ENCODE data around the gene ZFYVE28.

Gene ZFYVE28

DNA sequence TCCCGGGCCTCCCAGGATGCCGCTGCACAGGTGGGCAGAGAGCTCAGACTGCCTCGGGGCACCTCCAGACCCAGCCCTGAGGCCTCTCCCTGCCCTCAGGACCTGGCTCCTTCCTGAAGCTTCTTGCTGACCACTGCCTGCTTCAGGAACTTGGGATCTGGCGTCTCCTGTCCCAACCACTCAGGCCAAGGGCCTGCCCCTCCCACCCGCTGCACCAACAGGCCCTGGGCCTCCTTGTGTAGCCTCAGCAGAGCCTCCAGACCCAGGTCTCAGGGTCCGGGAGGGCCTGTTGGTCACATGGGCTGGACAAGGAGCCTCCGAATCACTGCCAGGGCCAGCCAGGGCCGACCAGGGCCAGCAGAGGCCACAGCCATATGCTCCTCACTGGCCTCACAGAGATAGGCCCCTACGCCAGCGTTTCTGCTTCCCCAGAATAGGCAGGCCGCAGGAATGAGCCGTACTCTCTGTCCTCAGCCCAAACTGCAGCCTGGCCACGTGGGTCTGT lies 159.4 kb downstream of the ZFYVE28 start:
- TF ChIP-seq SIN3A (IDR thresholded peaks at IDR 0.05; ENCODE audit: borderline replicate concordance, insufficient read depth, low read length), result no peak
- TF ChIP-seq, protein P1, sequence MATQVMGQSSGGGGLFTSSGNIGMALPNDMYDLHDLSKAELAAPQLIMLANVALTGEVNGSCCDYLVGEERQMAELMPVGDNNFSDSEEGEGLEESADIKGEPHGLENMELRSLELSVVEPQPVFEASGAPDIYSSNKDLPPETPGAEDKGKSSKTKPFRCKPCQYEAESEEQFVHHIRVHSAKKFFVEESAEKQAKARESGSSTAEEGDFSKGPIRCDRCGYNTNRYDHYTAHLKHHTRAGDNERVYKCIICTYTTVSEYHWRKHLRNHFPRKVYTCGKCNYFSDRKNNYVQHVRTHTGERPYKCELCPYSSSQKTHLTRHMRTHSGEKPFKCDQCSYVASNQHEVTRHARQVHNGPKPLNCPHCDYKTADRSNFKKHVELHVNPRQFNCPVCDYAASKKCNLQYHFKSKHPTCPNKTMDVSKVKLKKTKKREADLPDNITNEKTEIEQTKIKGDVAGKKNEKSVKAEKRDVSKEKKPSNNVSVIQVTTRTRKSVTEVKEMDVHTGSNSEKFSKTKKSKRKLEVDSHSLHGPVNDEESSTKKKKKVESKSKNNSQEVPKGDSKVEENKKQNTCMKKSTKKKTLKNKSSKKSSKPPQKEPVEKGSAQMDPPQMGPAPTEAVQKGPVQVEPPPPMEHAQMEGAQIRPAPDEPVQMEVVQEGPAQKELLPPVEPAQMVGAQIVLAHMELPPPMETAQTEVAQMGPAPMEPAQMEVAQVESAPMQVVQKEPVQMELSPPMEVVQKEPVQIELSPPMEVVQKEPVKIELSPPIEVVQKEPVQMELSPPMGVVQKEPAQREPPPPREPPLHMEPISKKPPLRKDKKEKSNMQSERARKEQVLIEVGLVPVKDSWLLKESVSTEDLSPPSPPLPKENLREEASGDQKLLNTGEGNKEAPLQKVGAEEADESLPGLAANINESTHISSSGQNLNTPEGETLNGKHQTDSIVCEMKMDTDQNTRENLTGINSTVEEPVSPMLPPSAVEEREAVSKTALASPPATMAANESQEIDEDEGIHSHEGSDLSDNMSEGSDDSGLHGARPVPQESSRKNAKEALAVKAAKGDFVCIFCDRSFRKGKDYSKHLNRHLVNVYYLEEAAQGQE (IDR thresholded peaks at IDR 0.05; ENCODE audit: insufficient read depth in 1 of 2, low read depth in 2 of 2, low read length in 2 of 2), result no peak

GRCh38 chr4:2258091-2259035 lies 160.1 kb downstream of the ZFYVE28 start:
- no peak for TF ChIP-seq POLR2AphosphoS5 (IDR thresholded peaks at IDR 0.05; ENCODE audit: low read depth, low read length)
- no peak for TF ChIP-seq SIN3A (IDR thresholded peaks at IDR 0.05; ENCODE audit: borderline replicate concordance, insufficient read depth, low read length)
- TF ChIP-seq, protein P1 (IDR thresholded peaks at IDR 0.05; ENCODE audit: insufficient read depth in 1 of 2, low read depth in 2 of 2, low read length in 2 of 2), result no peak
- TF ChIP-seq TAF1 (IDR thresholded peaks at IDR 0.05; ENCODE audit: borderline replicate concordance, insufficient read depth, low read length), result no peak
- no peak for TF ChIP-seq FOXP2 (optimal IDR thresholded peaks at IDR 0.05; ENCODE audit: borderline replicate concordance, extremely low read depth, extremely low read length, insufficient read depth)

GRCh38 chr4:2257361-2258081 lies 160.9 kb downstream of the ZFYVE28 start:
- TF ChIP-seq FOXP2 (optimal IDR thresholded peaks at IDR 0.05; ENCODE audit: borderline replicate concordance, extremely low read depth, extremely low read length, insufficient read depth) (no peak), POLR2AphosphoS5 (IDR thresholded peaks at IDR 0.05; ENCODE audit: low read depth, low read length) (no peak), TAF1 (IDR thresholded peaks at IDR 0.05; ENCODE audit: borderline replicate concordance, insufficient read depth, low read length) (no peak), SIN3A (IDR thresholded peaks at IDR 0.05; ENCODE audit: borderline replicate concordance, insufficient read depth, low read length) (no peak)
- TF ChIP-seq, protein P1 (IDR thresholded peaks at IDR 0.05; ENCODE audit: insufficient read depth in 1 of 2, low read depth in 2 of 2, low read length in 2 of 2), result no peak

DNA sequence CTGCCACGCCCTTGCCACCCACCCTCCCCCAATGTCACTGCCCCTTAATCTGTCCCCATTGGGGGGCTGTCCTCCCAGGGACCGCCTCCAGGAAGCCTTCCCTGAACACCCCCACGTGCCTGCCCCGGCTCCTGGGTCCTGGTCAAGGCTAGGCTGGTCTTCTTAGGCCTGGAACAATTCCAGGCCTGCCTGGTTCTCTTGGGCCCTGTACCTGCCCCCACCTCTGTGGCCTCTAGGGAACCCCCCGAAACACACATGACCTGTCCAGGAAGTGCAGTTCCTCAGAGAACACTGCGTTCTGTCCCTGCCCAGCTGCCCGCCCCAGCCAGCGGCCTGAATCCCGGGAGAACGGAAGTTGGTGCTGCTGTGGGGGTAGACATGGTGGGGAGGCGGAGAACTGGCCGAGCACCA lies 161.7 kb downstream of the ZFYVE28 start:
- TF ChIP-seq SIN3A (IDR thresholded peaks at IDR 0.05; ENCODE audit: borderline replicate concordance, insufficient read depth, low read length) (no peak), FOXP2 (optimal IDR thresholded peaks at IDR 0.05; ENCODE audit: borderline replicate concordance, extremely low read depth, extremely low read length, insufficient read depth) (no peak), TAF1 (IDR thresholded peaks at IDR 0.05; ENCODE audit: borderline replicate concordance, insufficient read depth, low read length) (no peak), POLR2AphosphoS5 (IDR thresholded peaks at IDR 0.05; ENCODE audit: low read depth, low read length) (no peak)
- TF ChIP-seq, protein P1 (IDR thresholded peaks at IDR 0.05; ENCODE audit: insufficient read depth in 1 of 2, low read depth in 2 of 2, low read length in 2 of 2), result no peak
